ENCODE measurements around the gene AP3M1.

DNA sequence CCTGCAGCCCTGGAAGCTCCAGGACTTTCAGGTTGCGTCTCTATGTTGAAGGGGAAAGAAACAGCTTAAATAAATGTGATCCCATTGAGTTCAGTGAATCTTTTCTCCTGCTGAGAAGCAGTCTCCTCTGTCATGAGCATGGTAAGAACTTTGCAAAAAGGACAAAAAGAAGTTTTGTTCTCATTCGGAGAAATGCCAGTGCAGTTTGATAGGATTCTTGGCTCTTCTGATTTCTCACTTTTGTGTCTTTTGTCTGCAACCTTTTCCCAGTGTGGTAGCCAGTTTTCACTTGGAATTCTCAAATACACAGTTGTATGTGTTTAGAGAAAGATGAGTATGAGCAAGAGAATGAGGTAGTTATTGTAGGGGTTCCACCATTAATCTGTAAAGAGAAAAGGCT is 64.3 kb downstream of the AP3M1 start:
- TF ChIP-seq, protein P1, sequence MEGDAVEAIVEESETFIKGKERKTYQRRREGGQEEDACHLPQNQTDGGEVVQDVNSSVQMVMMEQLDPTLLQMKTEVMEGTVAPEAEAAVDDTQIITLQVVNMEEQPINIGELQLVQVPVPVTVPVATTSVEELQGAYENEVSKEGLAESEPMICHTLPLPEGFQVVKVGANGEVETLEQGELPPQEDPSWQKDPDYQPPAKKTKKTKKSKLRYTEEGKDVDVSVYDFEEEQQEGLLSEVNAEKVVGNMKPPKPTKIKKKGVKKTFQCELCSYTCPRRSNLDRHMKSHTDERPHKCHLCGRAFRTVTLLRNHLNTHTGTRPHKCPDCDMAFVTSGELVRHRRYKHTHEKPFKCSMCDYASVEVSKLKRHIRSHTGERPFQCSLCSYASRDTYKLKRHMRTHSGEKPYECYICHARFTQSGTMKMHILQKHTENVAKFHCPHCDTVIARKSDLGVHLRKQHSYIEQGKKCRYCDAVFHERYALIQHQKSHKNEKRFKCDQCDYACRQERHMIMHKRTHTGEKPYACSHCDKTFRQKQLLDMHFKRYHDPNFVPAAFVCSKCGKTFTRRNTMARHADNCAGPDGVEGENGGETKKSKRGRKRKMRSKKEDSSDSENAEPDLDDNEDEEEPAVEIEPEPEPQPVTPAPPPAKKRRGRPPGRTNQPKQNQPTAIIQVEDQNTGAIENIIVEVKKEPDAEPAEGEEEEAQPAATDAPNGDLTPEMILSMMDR (IDR thresholded peaks at IDR 0.05; ENCODE audit: low read depth, low read length, poor library complexity, severe bottlenecking) = no peak
- no peak for TF ChIP-seq EZH2phosphoT487 (IDR thresholded peaks at IDR 0.05; ENCODE audit: borderline replicate concordance, low read length)
